ENCODE data around the gene IL20RA.
"Not testable (repeated sequence)": the region's sequence is repeated elsewhere in the genome, so short reads cannot be mapped to it uniquely, and the experiment has no call there.

The IL20RA gene

DNA sequence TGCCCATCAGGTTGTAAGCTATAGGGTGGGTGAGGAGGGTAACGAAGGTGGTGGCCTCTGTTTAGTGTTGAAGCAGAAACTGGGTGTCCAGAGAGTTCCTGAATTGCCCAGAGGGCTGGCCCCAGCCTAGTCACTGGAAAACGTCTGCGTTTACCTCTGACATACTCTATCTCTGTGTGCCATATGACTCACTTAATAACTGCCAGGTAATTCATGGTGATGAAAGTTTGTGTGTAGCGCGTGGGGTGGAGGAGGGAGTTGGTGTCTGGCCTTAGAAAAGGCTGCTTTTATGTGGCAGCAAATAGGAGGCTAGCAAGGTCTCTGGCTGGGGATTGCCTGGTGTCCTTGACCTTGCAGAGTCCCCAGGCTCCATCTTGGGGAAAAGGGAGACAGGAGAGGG lies 75.3 kb downstream of the IL20RA start:
- FAIRE-seq: no peak

DNA sequence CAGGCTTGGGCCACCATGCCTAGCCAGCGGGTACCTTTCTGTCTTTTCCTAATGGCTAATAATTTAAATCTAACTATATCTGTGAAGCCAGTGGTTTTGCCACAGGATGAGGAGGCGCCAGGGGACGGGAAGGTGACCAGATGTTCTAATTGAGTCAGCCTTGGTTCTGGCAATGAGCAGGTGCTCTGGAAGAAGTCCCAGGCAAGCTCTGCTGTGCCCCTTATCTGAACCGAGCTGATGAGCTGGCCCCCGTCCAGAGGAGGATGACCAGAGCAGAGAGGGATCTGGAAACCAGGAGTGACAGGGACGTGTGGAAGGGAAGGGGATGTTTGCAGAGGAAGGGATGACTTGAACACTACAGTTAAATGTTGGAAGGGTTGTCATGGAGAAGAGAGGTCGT lies 75.9 kb downstream of the IL20RA start:
- no peak for FAIRE-seq

DNA sequence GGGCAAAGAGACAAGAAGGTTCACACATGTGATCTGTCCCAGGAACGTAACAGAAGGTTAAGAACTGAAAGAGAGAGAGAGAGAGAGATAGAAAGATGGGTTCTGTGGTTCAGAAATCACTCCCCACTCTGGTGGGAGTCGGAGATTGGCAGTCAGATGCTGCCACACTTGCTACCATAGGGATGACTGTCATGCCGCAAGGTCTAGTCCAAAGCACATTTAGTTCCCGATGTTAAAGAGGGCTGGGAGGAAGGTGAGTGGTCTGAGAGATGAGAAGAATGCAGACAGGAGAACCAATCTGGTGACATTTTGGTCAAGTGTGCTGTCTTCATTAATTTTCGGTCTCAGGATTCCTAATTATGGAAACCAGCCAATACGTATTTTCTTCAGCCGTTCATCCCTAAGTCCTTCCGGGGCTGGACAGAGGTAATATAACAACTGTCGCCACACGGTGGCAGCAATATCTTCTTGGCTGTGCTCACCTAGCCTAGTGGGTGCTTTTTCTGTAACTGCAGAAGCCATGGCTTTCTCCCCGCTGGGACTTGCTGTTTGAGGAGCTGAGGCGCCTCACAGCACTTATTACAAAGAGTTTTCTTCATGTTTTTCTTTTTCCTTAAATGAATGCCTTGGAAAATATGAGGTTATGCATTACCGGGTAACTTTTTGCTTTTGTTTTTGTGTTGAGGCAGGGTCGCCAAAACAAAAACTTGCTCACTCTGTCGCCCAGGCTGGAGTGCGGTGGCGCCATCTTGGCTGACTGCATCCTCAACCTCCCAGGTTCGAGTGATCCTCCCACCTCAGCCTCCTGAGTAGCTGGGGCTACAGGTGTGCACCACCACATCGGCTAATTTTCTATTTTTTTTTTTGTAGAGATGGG lies 76.7 kb downstream of the IL20RA start:
- FAIRE-seq: peak; percentile 57

DNA sequence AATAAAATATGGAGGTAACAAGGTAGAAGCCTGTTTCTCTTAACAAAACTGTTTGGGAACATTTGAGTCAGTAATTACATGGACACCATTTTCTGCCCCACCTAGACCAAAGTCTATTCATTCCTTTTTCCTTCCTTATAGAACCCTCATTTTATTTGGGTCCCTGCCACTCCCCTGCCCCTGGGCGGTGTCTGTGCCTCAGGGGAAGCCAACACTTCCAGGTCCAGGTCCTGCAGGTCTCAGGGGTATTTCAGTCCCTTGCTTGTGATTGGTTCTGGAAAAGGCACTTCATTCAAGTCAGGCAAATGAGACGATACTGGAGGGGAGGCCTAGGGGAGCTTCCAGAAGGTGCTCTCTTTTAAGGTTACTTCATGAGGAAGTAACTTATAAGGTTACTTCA lies 80.4 kb downstream of the IL20RA start:
- FAIRE-seq: no peak

DNA sequence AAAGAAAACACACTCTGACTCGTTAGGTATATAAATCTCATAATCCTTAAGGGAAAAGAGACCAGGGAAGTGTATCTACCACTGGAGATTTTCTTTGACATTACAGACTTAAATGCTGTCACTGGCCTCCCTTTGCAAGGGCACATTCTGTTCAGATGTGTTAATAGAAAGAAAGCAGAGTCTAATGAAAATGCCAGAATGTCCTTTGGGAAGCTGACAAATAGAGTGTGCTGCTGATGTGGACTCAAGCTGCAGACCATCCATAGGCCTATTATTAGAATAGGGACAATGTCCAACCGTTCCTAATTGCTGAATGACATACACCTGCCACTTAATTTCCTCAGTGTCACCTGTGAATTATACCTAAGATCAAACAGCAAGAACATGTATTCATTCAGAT lies 81.5 kb downstream of the IL20RA start:
- FAIRE-seq: no peak

DNA sequence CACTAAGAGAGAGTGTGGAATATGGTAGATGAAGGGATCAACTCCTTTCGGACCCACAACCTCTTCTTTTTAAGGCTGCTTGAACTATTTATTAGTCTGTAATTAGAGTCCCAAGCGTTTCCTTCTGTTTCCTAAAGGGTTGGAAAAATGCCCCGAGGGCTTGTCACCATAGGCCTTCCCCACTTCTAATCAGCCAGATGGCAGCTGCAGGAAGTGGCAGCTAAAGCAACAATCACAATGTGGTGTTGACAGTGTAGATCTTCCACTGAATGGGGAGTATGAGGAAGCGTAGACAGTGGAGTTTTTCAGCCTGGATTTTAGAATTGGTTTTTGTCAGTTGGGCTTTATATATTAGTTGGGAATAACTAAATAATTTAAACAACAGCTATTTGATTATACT lies 82.1 kb downstream of the IL20RA start:
- no peak for FAIRE-seq

DNA sequence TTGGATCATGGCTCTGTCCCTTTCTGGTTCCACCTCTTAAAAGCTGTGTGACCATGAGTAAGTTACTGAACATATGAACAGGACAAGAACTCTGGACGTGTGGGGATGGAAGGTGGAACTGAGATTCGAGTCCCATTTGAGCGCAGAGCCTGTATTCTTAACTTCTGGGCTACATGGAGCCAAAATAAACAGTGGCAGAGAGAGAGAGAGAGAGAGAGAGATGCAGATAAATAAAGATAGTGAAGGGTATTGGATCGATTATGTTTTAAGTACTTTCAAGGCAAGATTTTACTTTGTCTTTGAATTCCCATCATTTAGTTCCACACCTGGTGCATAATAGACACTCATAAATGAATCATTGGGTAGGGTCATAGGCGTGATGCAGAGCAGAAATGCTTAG lies 82.9 kb downstream of the IL20RA start:
- FAIRE-seq: no peak

DNA sequence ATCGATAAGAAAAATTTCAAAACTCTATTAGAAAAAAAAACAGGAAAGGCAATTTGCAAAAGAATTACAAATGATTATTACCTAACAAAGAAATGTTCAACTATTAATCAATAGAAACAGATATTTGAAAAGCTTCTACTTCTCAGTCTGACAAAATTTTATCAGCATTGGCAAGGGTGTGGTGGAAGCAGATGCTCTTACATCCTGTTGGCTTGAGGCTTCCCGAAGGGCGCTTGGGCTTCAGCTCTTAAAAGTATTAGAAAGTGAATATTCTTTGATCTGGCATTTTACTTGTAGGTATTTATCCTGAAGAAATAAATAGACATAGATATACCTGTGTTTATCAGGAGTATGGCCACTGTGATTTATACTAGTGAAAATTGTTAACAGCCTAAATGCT lies 84.0 kb downstream of the IL20RA start:
- FAIRE-seq: no peak

DNA sequence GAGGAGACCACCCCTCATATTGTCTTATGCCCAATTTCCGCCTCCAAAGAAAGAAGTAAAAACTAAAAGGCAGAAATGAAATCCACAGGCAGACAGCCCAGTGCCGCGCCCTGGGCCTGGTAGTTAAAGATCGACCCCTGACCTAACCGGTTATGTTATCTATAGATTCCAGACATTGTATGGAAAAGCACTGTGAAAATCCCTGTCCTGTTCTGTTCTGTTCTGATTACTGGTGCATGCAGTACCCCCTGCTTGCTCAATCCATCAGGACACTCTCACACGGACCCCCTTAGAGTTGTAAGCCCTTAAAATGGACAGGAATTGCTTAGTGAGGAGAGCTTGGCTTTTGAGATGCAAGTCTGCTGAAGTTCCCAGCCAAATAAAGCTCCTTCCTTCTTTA lies 84.8 kb downstream of the IL20RA start:
- not testable (repeated sequence) for FAIRE-seq

DNA sequence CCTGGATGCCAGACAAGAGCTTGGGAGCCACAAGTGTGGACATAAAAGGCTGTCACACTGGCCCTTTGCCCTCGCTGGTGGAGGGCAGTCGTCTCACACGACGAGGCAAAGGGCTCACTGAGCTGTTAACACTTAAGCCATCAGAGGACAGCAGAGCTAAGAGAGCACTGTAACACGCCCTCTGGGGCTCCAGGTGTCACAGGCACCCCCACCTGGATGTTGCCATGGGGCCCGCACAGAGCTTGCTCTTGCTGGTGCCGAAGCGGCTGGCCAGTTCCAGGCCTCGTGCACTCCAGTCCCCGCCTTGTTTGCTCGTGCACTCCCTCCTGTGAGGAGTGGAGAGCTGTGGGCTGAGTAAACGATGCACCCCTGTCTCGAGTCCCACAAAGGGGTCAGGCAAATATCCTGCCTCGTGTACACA lies 85.3 kb downstream of the IL20RA start:
- FAIRE-seq: no peak

DNA sequence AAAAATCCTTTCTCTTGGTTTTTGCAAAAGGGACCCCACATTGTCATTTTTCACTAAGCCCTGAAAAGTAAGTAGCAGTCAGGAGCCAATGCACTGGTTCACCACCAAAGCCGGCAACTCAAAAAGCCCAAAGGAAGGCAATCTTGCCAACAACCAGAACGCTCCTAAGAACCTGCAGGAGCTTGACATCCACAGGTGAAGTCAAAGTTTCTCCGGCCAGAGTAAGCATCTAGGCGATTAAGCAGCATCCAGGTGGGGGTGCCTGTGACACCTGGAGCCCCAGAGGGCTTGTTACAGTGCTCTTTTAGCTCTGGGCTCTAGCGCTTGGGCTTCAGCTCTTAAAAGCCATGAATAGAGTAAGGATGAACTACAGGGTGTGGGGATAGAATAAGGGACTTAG lies 86.6 kb downstream of the IL20RA start:
- no peak for FAIRE-seq

DNA sequence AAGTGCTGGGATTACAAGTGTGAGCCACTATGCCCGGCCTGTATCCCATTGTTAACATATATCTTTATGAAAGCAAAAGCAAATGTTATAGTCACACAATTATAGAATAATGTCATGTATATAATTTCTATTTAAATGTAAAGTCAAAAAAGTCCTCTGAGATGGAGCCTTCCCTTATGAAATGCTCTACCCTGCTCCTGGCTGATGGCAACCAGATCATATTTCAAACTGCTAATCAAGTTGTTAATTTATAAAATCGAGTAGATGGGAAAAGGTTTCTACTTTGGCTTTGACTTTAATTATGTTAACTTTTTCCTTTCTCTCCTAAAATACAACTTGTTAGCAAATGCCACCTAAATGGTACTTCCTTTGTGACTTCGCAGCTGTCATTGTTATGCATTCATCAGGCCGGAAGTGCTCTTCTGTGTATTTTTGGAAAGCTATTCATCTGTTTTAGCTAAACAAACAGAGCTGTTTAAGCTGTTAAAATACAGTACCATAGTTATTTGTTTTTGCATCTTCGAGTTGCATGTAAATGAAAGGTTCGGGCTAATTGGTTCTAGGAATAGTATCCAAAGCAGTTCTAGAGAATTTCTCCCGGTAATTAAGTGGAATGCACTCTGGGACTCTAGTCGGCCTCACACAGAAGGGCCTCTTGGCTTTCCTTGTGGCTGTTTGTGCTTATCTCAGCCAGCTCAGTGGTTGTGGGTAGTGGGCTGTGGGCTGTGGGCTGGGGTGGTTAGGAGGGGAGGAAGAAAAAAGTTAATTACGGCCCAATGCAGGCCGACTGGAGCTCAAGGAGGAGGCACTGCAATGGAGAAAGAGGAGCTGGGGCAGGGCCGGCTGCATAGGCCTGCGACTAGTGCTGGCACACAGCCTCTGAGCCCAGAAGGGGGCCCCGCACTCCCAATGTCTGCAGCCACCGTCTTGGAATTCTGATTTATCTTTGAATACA lies 87.9 kb downstream of the IL20RA start:
- no peak for FAIRE-seq

DNA sequence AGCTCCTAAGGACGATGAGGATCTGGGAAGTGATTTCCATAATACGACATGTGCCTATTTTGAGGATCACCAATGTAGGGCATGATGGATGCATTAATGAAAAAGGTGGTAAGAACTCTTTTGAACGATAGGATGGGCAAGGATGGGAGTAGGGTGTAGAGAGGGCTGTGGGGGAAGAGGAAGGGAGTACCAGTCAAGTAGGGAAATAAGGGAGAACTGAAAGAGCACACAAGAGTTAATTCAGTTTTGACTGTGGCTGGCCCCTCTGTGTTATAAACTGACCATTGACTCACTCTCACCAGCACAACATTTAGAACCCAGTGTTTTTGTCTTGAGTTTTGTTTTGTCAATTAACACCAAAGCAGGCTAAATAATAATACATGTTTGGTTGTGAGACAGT lies 89.6 kb downstream of the IL20RA start:
- FAIRE-seq: no peak

DNA sequence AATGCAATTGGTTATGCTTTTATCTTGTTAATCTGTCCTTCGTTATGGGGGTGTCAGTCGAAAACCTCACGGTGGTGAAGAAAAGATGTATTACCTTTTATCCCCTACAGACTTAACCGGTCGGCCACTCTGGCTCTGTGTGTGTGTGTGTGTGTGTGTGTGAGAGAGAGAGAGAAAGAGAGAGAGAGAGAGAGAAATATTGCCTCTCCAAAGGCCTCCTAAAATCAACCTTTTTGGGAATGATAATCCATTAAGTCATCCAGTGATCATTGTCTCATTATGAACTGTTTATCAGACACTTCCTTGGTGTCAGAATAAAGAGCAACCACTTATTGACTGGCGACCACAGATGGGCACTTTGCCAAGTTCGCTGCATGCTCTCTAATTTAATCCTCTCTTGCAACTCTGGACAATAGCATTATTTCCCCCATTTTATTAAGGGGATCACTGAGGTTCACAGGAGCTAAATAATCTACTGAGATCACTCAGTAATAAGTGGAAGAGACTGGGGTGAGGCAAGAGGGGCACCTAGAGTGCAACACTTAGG lies 92.0 kb downstream of the IL20RA start:
- no peak for FAIRE-seq

DNA sequence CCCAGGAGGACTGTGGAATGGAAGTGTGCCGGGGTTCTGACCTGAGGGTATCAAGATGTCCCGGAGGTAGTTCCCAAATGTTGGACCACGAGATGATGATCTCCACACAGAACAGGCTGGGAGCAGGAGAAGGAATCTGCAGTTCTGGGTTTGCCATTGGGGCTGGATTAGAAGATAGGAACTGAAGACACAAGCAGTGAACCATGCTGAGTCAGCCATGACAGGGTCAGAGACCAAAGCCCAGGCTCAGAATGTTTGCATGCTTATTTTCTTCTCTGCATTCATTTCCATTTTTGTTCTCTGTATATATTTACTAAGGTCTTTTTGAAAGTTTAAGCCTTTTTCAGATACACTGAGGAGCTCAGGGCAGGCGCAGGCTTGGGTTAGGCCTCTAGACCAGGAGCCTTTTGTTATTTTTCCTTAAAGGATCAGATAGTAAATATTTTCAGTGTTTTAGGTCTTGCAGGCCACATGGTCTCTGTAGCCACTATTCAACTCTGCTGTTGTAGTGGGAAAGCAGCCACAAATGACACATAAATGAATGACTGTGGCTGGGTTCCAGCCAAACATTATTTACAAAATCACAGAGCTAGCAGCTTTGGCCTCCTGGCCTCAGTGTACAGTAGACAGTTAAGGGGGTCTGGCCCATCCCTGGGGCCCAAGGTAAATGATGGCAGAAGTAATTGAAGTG lies 94.2 kb downstream of the IL20RA start:
- FAIRE-seq: no peak
